ENCODE data around the gene FNIP1.
"Not testable (repeated sequence)": the region's sequence is repeated elsewhere in the genome, so short reads cannot be mapped to it uniquely, and the experiment has no call there.

FNIP1 gene

DNA sequence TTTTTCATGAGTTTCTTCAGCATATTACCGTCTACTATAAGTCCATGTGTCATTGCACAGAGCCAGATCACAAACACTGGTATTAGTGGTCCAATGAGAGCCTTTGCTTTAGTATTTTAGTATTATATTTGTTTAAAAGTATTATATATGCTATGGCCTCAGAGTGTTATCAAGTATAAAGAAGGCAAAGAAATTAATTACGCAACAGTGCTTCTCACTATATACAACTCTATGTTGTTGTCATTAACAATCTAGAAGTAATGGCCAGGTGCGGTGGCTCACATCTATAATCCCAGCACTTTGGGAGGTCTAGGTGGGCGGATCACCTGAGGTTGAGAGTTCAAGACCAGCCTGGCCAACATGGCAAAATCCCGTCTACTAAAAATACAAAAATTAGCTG, 114.6 kb downstream of the FNIP1 start:
- no peak for DNase-seq

- no peak for DNase-seq
Observed at GRCh38 chr5:131679911-131680310, 116.9 kb downstream of the FNIP1 start.

DNA sequence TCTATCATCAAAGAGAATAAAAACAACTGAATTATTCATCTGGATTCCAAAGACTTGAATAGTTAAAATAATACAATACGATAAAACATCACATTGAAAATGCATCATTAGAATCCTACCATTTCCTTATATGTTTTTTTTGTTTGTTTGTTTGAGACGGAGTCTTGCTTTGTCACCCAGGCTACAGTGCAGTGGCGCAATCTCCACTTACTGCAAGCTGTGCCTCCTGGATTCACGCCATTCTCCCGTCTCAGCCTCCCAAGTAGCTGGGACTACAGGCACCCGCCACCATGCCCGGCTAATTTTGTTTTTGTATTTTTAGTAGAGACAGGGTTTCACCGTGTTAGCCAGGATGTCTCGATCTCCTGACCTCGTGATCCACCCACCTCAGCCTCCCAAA, 118.5 kb downstream of the FNIP1 start:
- not testable (repeated sequence) for DNase-seq

- no peak for DNase-seq
Observed at GRCh38 chr5:131677115-131677514, 119.7 kb downstream of the FNIP1 start.

GRCh38 chr5:131672776-131673175, 124.0 kb downstream of the FNIP1 start:
- no peak for DNase-seq

- DNase-seq, result no peak
Observed at GRCh38 chr5:131671994-131672655, 124.7 kb downstream of the FNIP1 start.

- DNase-seq, result no peak
Observed at GRCh38 chr5:131671409-131671808, 125.4 kb downstream of the FNIP1 start.

- no peak for DNase-seq
Observed at GRCh38 chr5:131664929-131665328, 131.9 kb downstream of the FNIP1 start.

DNA sequence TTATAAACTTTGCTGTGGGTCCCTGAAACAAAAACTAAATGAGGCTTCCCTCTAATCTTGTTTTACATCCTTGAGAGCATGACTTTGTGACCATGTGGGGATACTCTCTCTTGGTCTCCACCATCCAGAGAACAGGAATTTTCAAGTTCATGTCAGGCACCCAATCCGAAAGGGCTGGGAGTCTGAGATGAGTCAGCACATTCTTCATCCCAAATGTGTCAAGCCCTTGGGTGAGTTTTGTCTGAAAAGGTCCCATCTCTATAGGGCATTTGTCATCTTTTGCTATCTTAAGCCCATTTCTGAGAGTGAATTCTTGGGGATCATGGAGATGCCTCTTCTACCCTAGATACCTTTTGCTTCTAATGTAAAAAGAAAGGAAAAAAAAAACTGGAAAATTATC, 134.9 kb downstream of the FNIP1 start:
- DNase-seq, result no peak

- DNase-seq, result no peak
Observed at GRCh38 chr5:131659841-131660240, 137.0 kb downstream of the FNIP1 start.

DNA sequence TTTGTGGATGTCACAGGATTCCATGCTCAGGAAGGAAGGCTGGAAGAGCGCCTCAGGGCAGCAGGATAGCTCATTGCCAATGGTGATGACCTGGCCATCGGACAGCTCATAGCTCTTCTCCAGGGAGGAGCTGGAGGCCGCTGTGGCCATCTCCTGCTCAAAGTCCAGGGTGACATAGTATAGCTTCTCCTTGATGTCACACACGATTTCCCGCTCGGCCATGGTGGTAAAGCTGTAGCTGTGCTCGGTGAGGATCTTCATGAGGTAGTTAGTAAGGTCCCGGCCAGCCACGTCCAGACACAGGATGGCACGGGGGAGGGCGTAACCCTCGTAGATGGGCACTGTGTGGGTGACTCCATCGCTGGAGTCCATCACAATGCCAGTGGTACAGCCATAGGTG, 137.5 kb downstream of the FNIP1 start:
- no peak for DNase-seq

DNA sequence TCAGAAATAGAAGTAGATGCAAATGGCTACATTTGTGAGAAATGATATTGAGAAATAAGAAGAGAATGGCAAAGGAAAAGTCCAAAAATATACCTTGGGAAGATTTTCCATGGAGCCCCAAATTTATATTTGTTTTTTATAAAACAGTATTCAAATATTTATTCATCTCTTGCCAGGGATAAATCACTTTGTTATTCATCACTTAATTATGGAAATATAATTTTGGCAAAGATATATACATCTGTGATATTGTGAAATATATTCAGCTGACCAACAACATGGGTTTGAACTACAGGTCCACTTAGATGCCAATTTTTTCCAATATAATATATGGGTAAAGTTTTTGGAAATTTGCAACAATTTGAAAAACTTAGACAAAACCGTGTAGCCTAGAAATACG, 142.0 kb downstream of the FNIP1 start:
- no peak for DNase-seq

DNA sequence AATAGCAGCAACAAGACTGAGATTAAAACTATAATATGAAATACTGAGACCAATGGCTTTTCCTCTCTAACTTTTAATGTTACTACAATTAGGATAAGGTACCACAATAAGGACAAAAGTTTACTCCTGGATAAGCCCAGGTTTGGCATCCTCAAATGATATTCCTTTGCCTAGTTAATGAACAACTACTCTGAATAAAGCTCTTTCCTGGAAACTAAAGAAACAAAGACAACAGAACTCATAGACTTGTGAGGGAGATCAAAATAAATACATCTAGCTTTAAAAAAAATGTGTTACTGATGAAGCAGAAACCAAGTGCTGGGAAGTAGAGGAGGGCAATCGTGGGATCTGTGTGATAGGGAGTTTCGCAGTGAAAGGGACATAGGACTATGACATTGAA, 142.5 kb downstream of the FNIP1 start:
- DNase-seq, result no peak

- no peak for DNase-seq
Observed at GRCh38 chr5:131649161-131649560, 147.7 kb downstream of the FNIP1 start.

DNA sequence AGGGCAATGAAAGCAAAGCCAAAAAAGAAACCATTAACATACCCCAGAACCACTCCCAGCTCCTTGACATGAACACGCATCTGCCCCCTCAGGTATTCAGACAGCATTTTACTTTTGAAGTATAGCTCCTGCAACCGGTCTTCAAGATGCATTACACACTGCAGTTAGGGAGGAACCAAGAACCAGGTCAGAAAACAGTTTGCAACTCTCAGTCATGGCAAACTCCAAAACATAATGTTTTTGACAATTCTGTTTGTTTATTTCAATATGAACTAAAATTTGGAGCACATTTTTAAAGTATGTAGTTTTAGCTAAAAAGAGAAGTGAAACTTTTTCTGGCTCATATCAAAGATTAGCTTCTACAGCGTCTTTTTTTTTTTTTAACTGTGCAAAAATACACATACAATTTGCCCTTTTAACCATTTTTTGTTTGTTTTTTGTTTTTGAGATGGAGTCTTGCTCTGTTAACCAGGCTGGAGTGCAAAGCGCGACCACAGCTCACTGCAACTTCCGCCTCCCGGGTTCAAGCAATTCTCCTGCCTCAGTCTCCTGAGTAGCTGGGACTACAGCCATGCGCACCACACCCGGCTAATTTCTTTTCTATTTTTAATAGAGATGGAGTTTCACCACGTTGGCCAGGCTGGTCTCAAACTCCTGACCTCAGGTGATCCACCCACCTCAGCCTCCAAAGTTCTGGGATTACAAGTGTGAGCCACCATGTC, 149.6 kb downstream of the FNIP1 start:
- no peak for DNase-seq

DNA sequence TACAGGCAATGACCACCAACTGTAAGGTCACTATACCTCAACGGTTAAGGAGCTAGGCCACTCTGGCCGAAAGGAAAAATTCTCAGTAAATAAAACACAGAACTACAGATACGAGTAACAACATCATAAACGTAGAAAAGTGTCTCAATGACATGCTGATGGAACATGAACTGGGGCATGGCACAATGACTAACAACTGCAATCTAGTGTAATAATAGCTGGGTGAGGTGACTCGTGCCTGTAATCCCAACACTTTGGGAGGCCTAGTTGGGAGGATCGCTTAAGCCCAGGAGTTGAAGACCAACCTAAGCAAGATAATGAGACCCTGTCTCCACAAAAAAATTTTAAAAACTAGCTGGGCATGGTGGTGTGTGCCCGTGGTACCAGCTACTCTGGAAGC, 152.0 kb downstream of the FNIP1 start:
- DNase-seq, result no peak

DNA sequence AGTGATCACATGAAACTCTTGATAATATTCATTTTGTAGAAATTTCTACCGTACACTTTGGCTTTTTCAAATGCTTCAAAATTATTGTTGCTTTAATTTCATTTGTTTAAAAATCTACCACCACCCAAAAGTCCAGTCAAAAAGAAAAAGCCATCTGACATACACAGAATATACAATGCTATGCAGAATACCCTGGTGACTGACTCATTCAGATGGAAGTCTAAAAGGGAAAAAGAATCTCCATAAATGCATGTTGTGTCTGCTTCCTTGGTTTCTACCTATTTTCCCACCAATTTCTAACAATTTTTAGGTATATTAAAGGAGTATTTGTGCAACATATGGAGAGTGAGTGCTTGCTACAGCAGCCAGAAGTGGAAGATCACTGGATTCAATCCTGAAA, 152.4 kb downstream of the FNIP1 start:
- no peak for DNase-seq

DNA sequence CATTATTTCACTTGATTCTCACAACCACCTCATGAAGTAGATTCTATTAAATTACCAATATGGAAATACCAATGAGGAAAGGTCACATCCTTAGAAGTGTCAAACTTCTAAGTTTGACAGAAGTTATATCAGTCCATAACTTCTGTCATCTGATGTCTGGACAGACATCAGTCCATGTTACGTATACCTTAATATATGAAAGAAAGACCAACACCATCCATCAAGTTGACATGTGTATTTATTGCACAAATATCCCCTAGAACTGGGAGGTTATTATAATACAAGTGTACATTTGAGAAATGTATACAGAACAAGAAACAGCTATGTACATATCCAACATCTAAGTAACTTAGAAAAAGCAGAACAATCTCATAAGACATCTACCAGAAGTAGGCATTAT, 155.3 kb downstream of the FNIP1 start:
- DNase-seq, result no peak

DNA sequence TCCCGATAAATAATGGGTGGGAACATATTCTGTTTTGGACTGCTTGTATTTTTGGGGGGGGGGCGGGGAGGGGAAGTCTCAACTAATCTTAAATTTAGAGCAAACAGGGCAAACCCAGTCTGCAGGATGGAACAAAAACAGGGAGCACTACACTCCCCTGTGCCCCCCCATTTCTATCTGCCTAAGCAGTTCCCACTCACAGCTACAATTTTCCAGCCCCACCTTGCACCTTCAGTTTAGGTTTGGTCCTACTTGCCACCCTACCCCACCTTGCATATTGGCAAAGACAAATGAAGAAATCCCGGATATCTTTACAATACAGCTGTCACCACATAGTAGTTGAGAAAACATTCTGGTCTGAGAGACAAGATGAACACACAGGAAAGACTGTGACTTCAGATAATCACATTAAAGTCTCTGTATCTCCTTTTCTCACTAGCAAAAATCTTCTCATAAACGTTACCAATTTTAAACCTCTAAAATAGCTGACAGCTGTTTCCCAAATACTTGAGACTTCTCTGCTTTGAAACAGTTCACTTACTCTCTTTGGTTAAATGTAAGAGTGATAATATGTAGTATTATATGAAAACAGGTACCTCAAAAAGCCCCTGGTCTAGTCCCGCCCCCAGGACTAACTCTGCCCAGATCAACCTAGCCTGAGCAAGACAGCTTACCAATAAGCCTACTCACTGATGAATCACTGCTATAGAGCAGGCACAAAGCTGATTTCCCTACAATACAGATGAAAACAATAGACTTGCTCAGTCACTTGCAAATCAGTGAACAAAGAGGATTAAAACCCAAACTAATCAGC, 156.6 kb downstream of the FNIP1 start:
- no peak for DNase-seq

DNA sequence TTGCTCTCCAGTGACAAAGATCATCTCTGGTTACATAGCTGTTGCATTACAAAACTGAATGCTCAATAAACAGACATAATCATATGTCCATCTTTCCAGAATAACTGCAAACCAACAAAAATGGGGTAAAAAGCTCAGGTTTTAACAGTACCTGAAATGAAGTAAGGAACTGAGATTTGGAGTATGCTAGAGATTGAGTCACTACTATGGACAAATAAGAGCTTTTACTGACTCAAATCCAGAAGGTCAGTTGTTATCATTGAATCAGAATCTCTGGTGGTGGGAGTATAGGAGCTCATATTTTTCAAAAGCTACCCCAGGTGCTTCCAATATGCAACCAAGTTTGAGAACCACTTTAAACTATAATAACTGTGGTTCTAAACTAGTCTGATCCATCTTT, 157.7 kb downstream of the FNIP1 start:
- no peak for DNase-seq

- DNase-seq, result no peak
Observed at GRCh38 chr5:131637694-131638093, 159.1 kb downstream of the FNIP1 start.

DNA sequence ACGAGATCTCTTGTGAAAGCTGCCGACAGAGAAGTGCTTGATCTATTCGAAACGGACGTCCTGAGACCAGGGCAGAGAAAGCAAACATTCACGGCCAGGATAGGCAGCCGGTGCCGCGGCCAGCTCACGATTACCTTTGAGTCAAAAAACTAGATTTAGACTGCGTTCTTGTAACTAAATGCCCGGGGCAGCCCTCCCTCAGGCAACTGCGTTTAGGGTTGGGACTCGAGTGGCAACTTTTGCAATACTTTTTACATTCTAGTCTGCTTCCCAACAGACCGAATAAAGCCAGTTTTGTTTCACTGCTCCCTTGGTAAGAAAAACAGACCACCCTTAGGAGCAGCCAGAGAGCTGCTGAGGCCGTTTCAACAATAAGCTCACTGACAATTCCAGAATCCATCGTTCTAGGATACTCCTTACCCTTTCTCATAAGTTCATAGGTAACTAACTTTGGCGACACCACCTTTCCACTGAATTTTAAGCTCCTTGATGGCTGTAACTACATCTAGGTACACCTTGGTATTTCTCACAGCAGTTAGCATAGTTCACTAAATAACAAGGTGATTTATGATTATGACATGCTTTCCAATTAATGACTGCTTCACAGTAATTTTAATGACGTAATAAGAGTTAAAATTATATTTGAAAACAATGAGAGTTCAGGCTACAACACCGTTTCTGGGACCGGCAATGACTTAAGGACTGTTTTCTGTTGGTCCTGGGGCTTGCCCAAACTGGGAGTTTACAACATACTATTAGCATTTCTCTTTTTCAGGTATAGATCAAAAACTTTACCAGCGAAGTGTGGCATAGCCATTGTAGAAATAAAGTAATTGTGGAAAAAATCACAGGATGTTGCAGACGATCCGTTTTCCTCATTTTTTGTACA, 160.9 kb downstream of the FNIP1 start:
- peak in 1 of 2 experiments; percentile 18 for DNase-seq

Data from AML-193 (cell line).